Gastrocnemius medialis (tissue), 4 donors: ENCODE measurements around the gene GLTPD2. TPM values are rescaled to one million over a fixed set of nuclear protein-coding genes. Genes with fewer than 3 reads are reported as not detected.
A peak's percentile ranks its signal among the peaks of the same experiment; 100 is the strongest.

Experiments used
- ATAC-seq, 2 donors: fragments of 150-250 bp; one replicate each; pipeline ENCODE4 v1.9.1; 2016
- DNase-seq, 2 donors: peaks; one replicate each; pipeline ENCODE4 v3.0.0-alpha.2; 2019
- H3K27ac ChIP-seq, 4 donors: fragments of 200-600 bp; sonication (generic); 1 replicate in 1 of 4; 2 replicates in 3 of 4; pipeline ENCODE4 v1.5.1; 2016 to 2018; ENCODE audit warnings: mild to moderate bottlenecking in 2 of 4, moderate library complexity in 1 of 4
- H3K27me3 ChIP-seq, 3 donors: fragments of 200-600 bp; sonication (generic) in 2 of 3; 1 replicate in 1 of 3; 2 replicates in 2 of 3; pipeline versions ENCODE4 v1.5.1 to v1.6.0; 2016 to 2019; ENCODE audit warnings: mild to moderate bottlenecking in 1 of 3, moderate library complexity in 1 of 3
- H3K36me3 ChIP-seq, 2 donors: fragments of 200-600 bp; sonication (generic) in 1 of 2; one replicate each; pipeline ENCODE4 v1.5.1; 2017 to 2018
- H3K4me1 ChIP-seq, 2 donors: fragments of 200-600 bp; sonication (generic) in 1 of 2; one replicate each; pipeline ENCODE4 v1.5.1; 2016 to 2017; ENCODE audit warnings: mild to moderate bottlenecking in 2 of 2
- H3K4me3 ChIP-seq, 4 donors: fragments of 200-600 bp; sonication (generic) in 3 of 4; 1 replicate in 1 of 4; 2 replicates in 3 of 4; pipeline ENCODE4 v1.5.1; 2016 to 2019; ENCODE audit warnings: mild to moderate bottlenecking in 2 of 4
- H3K9me3 ChIP-seq, 3 donors: fragments of 200-600 bp; sonication (generic) in 2 of 3; 1 replicate in 1 of 3; 2 replicates in 2 of 3; pipeline ENCODE4 v1.5.1; 2016 to 2019
- POLR2A ChIP-seq, 2 donors: fragments of 450-650 bp; IDR thresholded peaks; one replicate each; pipeline ENCODE4 v1.6.1; 2017; ENCODE audit warnings: antibody characterized with exemption in 2 of 2, mild to moderate bottlenecking in 2 of 2, moderate library complexity in 2 of 2
- in situ Hi-C, 4 donors: fragments of 200-750 bp; cut with MboI; loops; one replicate each; pipeline versions ENCODE4 v1.15.0 to v1.8.0; 2017; ENCODE audit warnings: low sequenced_read_pairs in 4 of 4
- intact Hi-C: fragments of 100-400 bp; cut with DNase I; formaldehyde crosslinking; loops from one replicate; pipeline ENCODE4 v1.15.1; 2023; ENCODE audit warnings: low total_unique reads
- total RNA-seq, 4 donors: library from RNA; depleted of rRNA; stranded (reverse); fragments of >200 nt; gene quantifications; one replicate each; pipeline versions ENCODE4 v1.1.0 to v1.2.3, GENCODE V29; 2016
- TF ChIP-seq, protein P1 (sequence below), 5 experiments: fragments of 450-650 bp in 3 of 5; fragments of 200-600 bp in 2 of 5; sonication (generic) in 2 of 5; IDR thresholded peaks in 4 of 5; conservative IDR thresholded peaks in 1 of 5; 1 replicate in 4 of 5; 2 replicates in 1 of 5; pipeline ENCODE4 v1.5.1; 2016 to 2019; ENCODE audit warnings: antibody characterized with exemption in 5 of 5, mild to moderate bottlenecking in 3 of 5, moderate library complexity in 3 of 5

The GLTPD2 gene
- total RNA-seq, 4 donors from 2014 or later: 0.53 TPM; not detected in 3

DNA sequence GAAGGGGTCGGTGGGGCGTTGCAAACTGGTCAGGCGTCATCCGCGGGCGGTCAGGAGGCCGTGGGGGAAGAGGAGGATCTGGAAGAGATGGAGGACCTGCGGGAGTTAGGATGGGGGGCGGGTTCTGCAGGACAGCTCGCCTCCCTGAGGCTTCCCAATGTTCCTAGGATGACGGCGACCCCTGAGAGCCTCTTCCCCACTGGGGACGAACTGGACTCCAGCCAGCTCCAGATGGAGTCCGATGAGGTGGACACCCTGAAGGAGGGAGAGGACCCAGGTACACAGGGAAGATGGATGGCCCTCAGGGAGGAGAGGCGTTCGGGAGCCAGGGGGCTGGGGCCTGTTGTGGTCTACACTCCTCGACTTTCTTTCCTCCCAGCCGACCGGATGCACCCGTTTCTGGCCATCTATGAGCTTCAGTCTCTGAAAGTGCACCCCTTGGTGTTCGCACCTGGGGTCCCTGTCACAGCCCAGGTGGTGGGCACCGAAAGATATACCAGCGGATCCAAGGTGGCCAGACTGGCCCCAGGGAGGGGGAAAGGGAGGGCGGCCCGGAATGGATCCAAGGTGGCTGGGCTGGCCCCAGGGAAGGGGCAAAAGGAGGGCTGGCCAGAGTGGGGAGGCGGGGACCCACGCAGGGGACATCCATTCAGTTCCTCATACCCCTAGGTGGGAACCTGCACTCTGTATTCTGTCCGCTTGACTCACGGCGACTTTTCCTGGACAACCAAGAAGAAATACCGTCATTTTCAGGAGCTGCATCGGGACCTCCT, 19.0 kb downstream of the GLTPD2 start:
- peak in 1 of 2 donors; percentile 8 for ATAC-seq
- Histone ChIP-seq H3K27me3 (no peaks in the 10 kb centered on the region), H3K4me3 (peak overlapping the region; percentile 76 to 97 (median 81)), H3K36me3 (no peaks in the 10 kb centered on the region), H3K4me1 (peaks cover 10 to 27% of the 10 kb centered on the region in 2 donors), H3K27ac (peak overlapping the region in 3 of 4 donors; percentile 70 to 81 (median 73)), H3K9me3 (no peaks in the 10 kb centered on the region)
- TF ChIP-seq, protein P1, sequence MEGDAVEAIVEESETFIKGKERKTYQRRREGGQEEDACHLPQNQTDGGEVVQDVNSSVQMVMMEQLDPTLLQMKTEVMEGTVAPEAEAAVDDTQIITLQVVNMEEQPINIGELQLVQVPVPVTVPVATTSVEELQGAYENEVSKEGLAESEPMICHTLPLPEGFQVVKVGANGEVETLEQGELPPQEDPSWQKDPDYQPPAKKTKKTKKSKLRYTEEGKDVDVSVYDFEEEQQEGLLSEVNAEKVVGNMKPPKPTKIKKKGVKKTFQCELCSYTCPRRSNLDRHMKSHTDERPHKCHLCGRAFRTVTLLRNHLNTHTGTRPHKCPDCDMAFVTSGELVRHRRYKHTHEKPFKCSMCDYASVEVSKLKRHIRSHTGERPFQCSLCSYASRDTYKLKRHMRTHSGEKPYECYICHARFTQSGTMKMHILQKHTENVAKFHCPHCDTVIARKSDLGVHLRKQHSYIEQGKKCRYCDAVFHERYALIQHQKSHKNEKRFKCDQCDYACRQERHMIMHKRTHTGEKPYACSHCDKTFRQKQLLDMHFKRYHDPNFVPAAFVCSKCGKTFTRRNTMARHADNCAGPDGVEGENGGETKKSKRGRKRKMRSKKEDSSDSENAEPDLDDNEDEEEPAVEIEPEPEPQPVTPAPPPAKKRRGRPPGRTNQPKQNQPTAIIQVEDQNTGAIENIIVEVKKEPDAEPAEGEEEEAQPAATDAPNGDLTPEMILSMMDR (IDR thresholded peaks at IDR 0.05 in 4 of 5, conservative IDR thresholded peaks at IDR 0.05 in 1 of 5): no peak
- TF ChIP-seq POLR2A (IDR thresholded peaks at IDR 0.05): no peak
- DNase-seq: no peak
- intact Hi-C loops (loop anchor here (1.0 to 5.0 kb wide), 3 partner anchors 17 to 95 kb away; partner anchors contain the start of genes ARRB2 and MINK1), in situ Hi-C loops (no loop called here)

GRCh38 chr17:4808378-4808767, 19.6 kb downstream of the GLTPD2 start:
- Histone ChIP-seq H3K36me3 (no peaks in the 10 kb centered on the region), H3K4me3 (no peak overlapping the region), H3K27ac (no peak overlapping the region), H3K9me3 (no peaks in the 10 kb centered on the region), H3K27me3 (no peaks in the 10 kb centered on the region), H3K4me1 (peaks cover 15 to 29% of the 10 kb centered on the region in 2 donors)
- in situ Hi-C loops: no loop called here
- DNase-seq: peak in 1 of 2 donors; percentile 48
- ATAC-seq: peak; percentile 16 to 49
- intact Hi-C loops: loop anchor here (5.0 kb wide), 1 partner anchor 96 kb away; the partner anchor contains the start of gene ARRB2
- TF ChIP-seq, protein P1 (IDR thresholded peaks at IDR 0.05 in 4 of 5, conservative IDR thresholded peaks at IDR 0.05 in 1 of 5): no peak
- no peak for TF ChIP-seq POLR2A (IDR thresholded peaks at IDR 0.05)

GRCh38 chr17:4810696-4811290, 22.0 kb downstream of the GLTPD2 start:
- Histone ChIP-seq H3K27ac (no peak overlapping the region), H3K4me1 (peaks cover 15 to 29% of the 10 kb centered on the region in 2 donors), H3K9me3 (no peaks in the 10 kb centered on the region), H3K36me3 (no peaks in the 10 kb centered on the region), H3K4me3 (no peak overlapping the region), H3K27me3 (no peaks in the 10 kb centered on the region)
- ATAC-seq: no peak
- DNase-seq: no peak
- intact Hi-C loops (no loop called here), in situ Hi-C loops (no loop called here)
- no peak for TF ChIP-seq POLR2A (IDR thresholded peaks at IDR 0.05)
- TF ChIP-seq, protein P1 (IDR thresholded peaks at IDR 0.05 in 4 of 5, conservative IDR thresholded peaks at IDR 0.05 in 1 of 5): no peak

DNA sequence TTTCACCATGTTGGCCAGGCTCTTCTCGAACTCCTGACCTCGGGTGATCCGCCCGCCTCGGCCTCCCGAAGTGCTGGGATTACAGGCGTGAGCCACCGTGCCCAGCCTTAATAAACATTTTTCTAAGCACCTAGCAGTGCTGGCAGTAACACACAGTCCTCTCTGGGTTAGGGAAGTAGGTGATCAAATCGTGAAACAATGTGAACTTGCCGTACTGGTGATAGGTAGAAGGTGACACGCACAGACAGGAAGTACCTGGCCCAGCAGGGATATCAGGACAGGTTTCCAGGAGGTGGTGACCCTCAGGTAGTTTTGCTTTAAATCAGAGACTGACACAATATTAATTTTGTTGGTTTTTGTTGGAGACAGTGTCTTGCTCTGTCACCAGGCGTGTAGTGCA, 22.7 kb downstream of the GLTPD2 start:
- H3K9me3 ChIP-seq: no peaks in the 10 kb centered on the region
- in situ Hi-C loops (no loop called here), intact Hi-C loops (no loop called here)
- no peak for ATAC-seq
- H3K4me1 ChIP-seq: peaks cover 15 to 22% of the 10 kb centered on the region in 2 donors
- no peak overlapping the region for H3K4me3 ChIP-seq
- TF ChIP-seq, protein P1 (IDR thresholded peaks at IDR 0.05 in 4 of 5, conservative IDR thresholded peaks at IDR 0.05 in 1 of 5): no peak
- TF ChIP-seq POLR2A (IDR thresholded peaks at IDR 0.05): no peak
- no peak for DNase-seq
- H3K27me3 ChIP-seq: no peaks in the 10 kb centered on the region
- H3K27ac ChIP-seq: no peak overlapping the region
- peaks cover 0 to 1% of the 10 kb centered on the region in 2 donors for H3K36me3 ChIP-seq
